IMR-90 (cell line): ENCODE measurements around the gene PYGB.
"Not testable (repeated sequence)": the region's sequence is repeated elsewhere in the genome, so short reads cannot be mapped to it uniquely, and the experiment has no call there.

Experiments used
- BHLHE40 ChIP-seq: fragments of 150-350 bp; IDR thresholded peaks from 2 replicates; pipeline ENCODE4 v1.6.1; 2016; ENCODE audit warnings: mild to moderate bottlenecking, low read depth, low read length
- CEBPB ChIP-seq: IDR thresholded peaks from 2 replicates; pipeline ENCODE4 v1.6.1; 2012; ENCODE audit warnings: low read depth, low read length, improper control_type of control experiment
- CHD1 ChIP-seq: IDR thresholded peaks from 2 replicates; pipeline ENCODE4 v1.6.1; 2012; ENCODE audit warnings: low read depth, low read length, improper control_type of control experiment
- CTCF ChIP-seq: conservative IDR thresholded peaks from 2 replicates; pipeline ENCODE4 v1.5.1; 2012; ENCODE audit warnings: mild to moderate bottlenecking, low read depth, low read length, improper control_type of control experiment
- ELK1 ChIP-seq: fragments of 150-350 bp; IDR thresholded peaks from 2 replicates; pipeline ENCODE4 v1.6.1; 2016; ENCODE audit warnings: low read depth, mild to moderate bottlenecking, low read length, moderate library complexity, borderline replicate concordance
- MAFK ChIP-seq: IDR thresholded peaks from 2 replicates; pipeline ENCODE4 v1.6.1; 2012; ENCODE audit warnings: low read depth, low read length, improper control_type of control experiment
- MAZ ChIP-seq: IDR thresholded peaks from 2 replicates; pipeline ENCODE4 v1.6.1; 2012; ENCODE audit warnings: low read depth, mild to moderate bottlenecking, low read length, improper control_type of control experiment, moderate library complexity, borderline replicate concordance
- POLR2A ChIP-seq: IDR thresholded peaks from 2 replicates; pipeline ENCODE4 v1.6.1; 2012; ENCODE audit warnings: mild to moderate bottlenecking, low read depth, low read length
- RCOR1 ChIP-seq: IDR thresholded peaks from 2 replicates; pipeline ENCODE4 v1.6.1; 2012; ENCODE audit warnings: mild to moderate bottlenecking, low read length, improper control_type of control experiment; ENCODE audit not compliant: insufficient replicate concordance
- RFX5 ChIP-seq: IDR thresholded peaks from 2 replicates; pipeline ENCODE4 v1.8.0; 2012; ENCODE audit warnings: low read depth, mild to moderate bottlenecking, low read length, moderate library complexity
- SMC3 ChIP-seq: fragments of 150-350 bp; IDR thresholded peaks from 2 replicates; pipeline ENCODE4 v1.6.1; 2016; ENCODE audit warnings: low read depth, mild to moderate bottlenecking, antibody characterized with exemption, low read length, moderate library complexity
- USF2 ChIP-seq: fragments of 150-350 bp; IDR thresholded peaks from 2 replicates; pipeline ENCODE4 v1.6.1; 2017; ENCODE audit warnings: mild to moderate bottlenecking, antibody characterized with exemption, low read length, low read depth

- not testable (repeated sequence) for TF ChIP-seq RCOR1, BHLHE40, MAFK, CTCF, RFX5, MAZ, USF2, POLR2A, CHD1, CEBPB, SMC3, ELK1
Observed at GRCh38 chr20:25312716-25313115, 64.8 kb downstream of the PYGB start.
